ENCODE results near the gene IMMT. TPM values are rescaled to one million over a fixed set of nuclear protein-coding genes. Genes with fewer than 3 reads are reported as not detected.

The IMMT gene
- total and polyA plus RNA-seq, 2 donors (not counting 1 experiment from before 2014, with no cell fraction given), result 23.5 to 66.0 TPM

GRCh38 chr2:86218124-86218523, 22.9 kb upstream of the IMMT start:
- Histone ChIP-seq H3K9me3 (ENCODE audit: control extremely low read depth in 1 of 3, control insufficient read depth in 2 of 3, insufficient read depth in 1 of 3, low read length in 2 of 3) (peaks cover 0 to 3% (median 0%) of the 10 kb centered on the region in 3 donors), H3K4me1 (ENCODE audit: control insufficient read depth in 2 of 2, insufficient read depth in 2 of 2, low read length in 2 of 2) (peaks cover 0 to 4% of the 10 kb centered on the region in 2 donors), H3K4me3 (ENCODE audit: control extremely low read depth in 1 of 5, extremely low read depth in 1 of 5, insufficient read depth in 1 of 5, low read depth in 2 of 5, low read length in 4 of 5) (no peak overlapping the region), H4K20me1 (ENCODE audit: control insufficient read depth, insufficient read depth, low read length, poor library complexity, severe bottlenecking) (no peaks in the 10 kb centered on the region), H3K4me2 (replicated peaks; ENCODE audit: low read depth, low read length, poor library complexity, severe bottlenecking) (no peak overlapping the region), H2AFZ (ENCODE audit: insufficient read depth, low read depth, low read length, poor library complexity, severe bottlenecking) (no peak overlapping the region), H3K36me3 (replicated peaks in 1 of 2; ENCODE audit: control extremely low read depth in 1 of 2, control insufficient read depth in 1 of 2, extremely low read depth in 1 of 2, insufficient read depth in 2 of 2, low read length in 1 of 2) (peaks cover 0 to 11% of the 10 kb centered on the region in 2 experiments), H3K27ac (ENCODE audit: low read length in 2 of 2) (no peak overlapping the region), H3K9ac (ENCODE audit: low read length) (no peak overlapping the region), H3K27me3 (replicated peaks in 1 of 4; ENCODE audit: control extremely low read depth in 1 of 4, control insufficient read depth in 3 of 4, insufficient read depth in 4 of 4, low read length in 3 of 4) (no peaks in the 10 kb centered on the region), H3K79me2 (ENCODE audit: control insufficient read depth, insufficient read depth, low read length) (no peaks in the 10 kb centered on the region)
- Mint-ChIP-seq H3K27ac (no peak overlapping the region), H3K4me1 (peaks cover 3% of the 10 kb centered on the region), H3K27me3 (no peaks in the 10 kb centered on the region), H3K4me3 (no peak overlapping the region), H3K9me3 (ENCODE audit: insufficient read depth) (no peaks in the 10 kb centered on the region)
- no peak for DNase-seq
- no peak for TF ChIP-seq CTCF (IDR thresholded peaks at IDR 0.05)
- no peak for TF ChIP-seq EZH2 (IDR thresholded peaks at IDR 0.05; ENCODE audit: borderline replicate concordance, insufficient read depth, low read depth, low read length, poor library complexity, severe bottlenecking)
- no peak for ATAC-seq (ENCODE audit: low read depth)
- intact Hi-C loops (cut with micrococcal nuclease), result no loop called here
- 81% methylated on average over 2 of the region's 4 CpGs for WGBS (ENCODE audit: insufficient coverage)
- POLR2A ChIA-PET, result no interaction called here
- CTCF ChIA-PET, result no interaction called here

GRCh38 chr2:86216575-86217555, 21.6 kb upstream of the IMMT start:
- 84% methylated on average over 11 of the region's 13 CpGs for WGBS (ENCODE audit: insufficient coverage)
- no peak for DNase-seq
- no peak overlapping the region for H3K27ac Mint-ChIP-seq
- no peaks in the 10 kb centered on the region for H3K27me3 Mint-ChIP-seq
- TF ChIP-seq EZH2 (IDR thresholded peaks at IDR 0.05; ENCODE audit: borderline replicate concordance, insufficient read depth, low read depth, low read length, poor library complexity, severe bottlenecking) (no peak), CTCF (IDR thresholded peaks at IDR 0.05) (no peak)
- ChIA-PET POLR2A (no interaction called here), CTCF (interaction anchor here (1.0 to 1.9 kb wide), 3 partner anchors 13 to 152 kb away, joined by 3 to 6 read pairs (median 6); no protein-coding TSS in a partner anchor)
- H3K4me3 Mint-ChIP-seq, result no peak overlapping the region
- H3K9ac ChIP-seq (ENCODE audit: low read length), result no peak overlapping the region
- peaks cover 0 to 3% (median 0%) of the 10 kb centered on the region in 3 donors for H3K9me3 ChIP-seq (ENCODE audit: control extremely low read depth in 1 of 3, control insufficient read depth in 2 of 3, insufficient read depth in 1 of 3, low read length in 2 of 3)
- H3K27me3 ChIP-seq (replicated peaks in 1 of 4; ENCODE audit: control extremely low read depth in 1 of 4, control insufficient read depth in 3 of 4, insufficient read depth in 4 of 4, low read length in 3 of 4), result no peaks in the 10 kb centered on the region
- peaks cover 4 to 22% of the 10 kb centered on the region in 2 experiments for H3K36me3 ChIP-seq (replicated peaks in 1 of 2; ENCODE audit: control extremely low read depth in 1 of 2, control insufficient read depth in 1 of 2, extremely low read depth in 1 of 2, insufficient read depth in 2 of 2, low read length in 1 of 2)
- H3K4me1 Mint-ChIP-seq, result peaks cover 3% of the 10 kb centered on the region
- no peaks in the 10 kb centered on the region for H3K79me2 ChIP-seq (ENCODE audit: control insufficient read depth, insufficient read depth, low read length)
- ATAC-seq (ENCODE audit: low read depth), result no peak
- no peaks in the 10 kb centered on the region for H4K20me1 ChIP-seq (ENCODE audit: control insufficient read depth, insufficient read depth, low read length, poor library complexity, severe bottlenecking)
- H3K9me3 Mint-ChIP-seq (ENCODE audit: insufficient read depth), result no peaks in the 10 kb centered on the region
- H3K4me1 ChIP-seq (ENCODE audit: control insufficient read depth in 2 of 2, insufficient read depth in 2 of 2, low read length in 2 of 2), result peaks cover 0 to 4% of the 10 kb centered on the region in 2 donors
- H3K4me3 ChIP-seq (ENCODE audit: control extremely low read depth in 1 of 5, extremely low read depth in 1 of 5, insufficient read depth in 1 of 5, low read depth in 2 of 5, low read length in 4 of 5), result no peak overlapping the region
- H3K4me2 ChIP-seq (replicated peaks; ENCODE audit: low read depth, low read length, poor library complexity, severe bottlenecking), result no peak overlapping the region
- H2AFZ ChIP-seq (ENCODE audit: insufficient read depth, low read depth, low read length, poor library complexity, severe bottlenecking), result no peak overlapping the region
- intact Hi-C loops (cut with micrococcal nuclease), result no loop called here
- no peak overlapping the region for H3K27ac ChIP-seq (ENCODE audit: low read length in 2 of 2)

All from B cell (primary cell).